Body of pancreas (tissue), 4 donors: ENCODE measurements around the gene CCDC38.

Source experiments
- CTCF ChIP-seq, 7 experiments: fragments of 450-650 bp in 4 of 7; fragments of 200-600 bp in 3 of 7; sonication (generic) in 3 of 7; IDR thresholded peaks; one replicate each; pipeline ENCODE4 v1.5.1; 2016 to 2019; ENCODE audit warnings: antibody characterized with exemption in 7 of 7
- POLR2A ChIP-seq, 3 donors: fragments of 450-650 bp; IDR thresholded peaks; one replicate each; pipeline ENCODE4 v1.6.1; 2016; ENCODE audit warnings: antibody characterized with exemption in 3 of 3, mild to moderate bottlenecking in 2 of 3

- TF ChIP-seq CTCF (IDR thresholded peaks at IDR 0.05) = no peak
- no peak for TF ChIP-seq POLR2A (IDR thresholded peaks at IDR 0.05)
Measured at GRCh38 chr12:95953000-95953399, 10.6 kb upstream of the CCDC38 start.
